PC-9 (cell line): ENCODE data around the gene RGS18.

Source experiments
- EZH2 ChIP-seq: fragments of 200-600 bp; sonication (generic); IDR thresholded peaks from 2 replicates; pipeline ENCODE4 v1.8.0; 2017; ENCODE audit warnings: antibody characterized with exemption, low read depth
- TF ChIP-seq, protein P1 (sequence below): fragments of 200-600 bp; sonication (generic); conservative IDR thresholded peaks from 2 replicates; pipeline ENCODE4 v1.6.1; 2017; ENCODE audit warnings: mixed run types, antibody characterized with exemption, mild to moderate bottlenecking, moderate library complexity

DNA sequence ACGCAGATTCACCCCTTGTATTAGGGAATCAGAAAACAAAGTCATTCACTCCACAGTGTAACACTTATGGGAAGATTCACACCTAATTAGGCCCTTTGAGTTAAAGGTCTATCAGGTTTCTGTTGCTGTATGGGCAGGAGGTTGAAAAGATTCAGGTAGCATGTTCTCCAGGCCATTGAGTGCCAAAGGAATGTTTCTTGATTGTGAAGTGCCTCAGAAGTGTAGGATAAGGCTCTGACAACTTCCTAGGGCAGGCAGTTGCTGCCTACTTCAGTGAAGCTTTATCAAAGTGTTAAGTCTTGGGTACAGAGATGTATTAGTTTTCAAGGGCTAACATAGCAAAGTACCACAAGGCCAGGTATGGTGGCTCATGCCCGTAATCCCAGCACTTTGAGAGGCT lies 48.7 kb upstream of the RGS18 start:
- TF ChIP-seq EZH2, result no peak
- TF ChIP-seq, protein P1, sequence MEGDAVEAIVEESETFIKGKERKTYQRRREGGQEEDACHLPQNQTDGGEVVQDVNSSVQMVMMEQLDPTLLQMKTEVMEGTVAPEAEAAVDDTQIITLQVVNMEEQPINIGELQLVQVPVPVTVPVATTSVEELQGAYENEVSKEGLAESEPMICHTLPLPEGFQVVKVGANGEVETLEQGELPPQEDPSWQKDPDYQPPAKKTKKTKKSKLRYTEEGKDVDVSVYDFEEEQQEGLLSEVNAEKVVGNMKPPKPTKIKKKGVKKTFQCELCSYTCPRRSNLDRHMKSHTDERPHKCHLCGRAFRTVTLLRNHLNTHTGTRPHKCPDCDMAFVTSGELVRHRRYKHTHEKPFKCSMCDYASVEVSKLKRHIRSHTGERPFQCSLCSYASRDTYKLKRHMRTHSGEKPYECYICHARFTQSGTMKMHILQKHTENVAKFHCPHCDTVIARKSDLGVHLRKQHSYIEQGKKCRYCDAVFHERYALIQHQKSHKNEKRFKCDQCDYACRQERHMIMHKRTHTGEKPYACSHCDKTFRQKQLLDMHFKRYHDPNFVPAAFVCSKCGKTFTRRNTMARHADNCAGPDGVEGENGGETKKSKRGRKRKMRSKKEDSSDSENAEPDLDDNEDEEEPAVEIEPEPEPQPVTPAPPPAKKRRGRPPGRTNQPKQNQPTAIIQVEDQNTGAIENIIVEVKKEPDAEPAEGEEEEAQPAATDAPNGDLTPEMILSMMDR, result no peak
